HepG2 (cell line): ENCODE data around the gene NNAT. TPM values are rescaled to one million over a fixed set of nuclear protein-coding genes. Genes with fewer than 3 reads are reported as not detected.

Experiments
- ATAC-seq: fragments of 200-7000 bp; cut with Tn5 transposase; 3 replicates; pipeline ENCODE4 v1.9.1; 2020; ENCODE audit warnings: mild to moderate bottlenecking, moderate library complexity
- BruUV-seq: library from RNA; stranded (reverse); fragments of 400-500 nt; replicated peaks from 2 replicates; lab custom pipeline; 2021; lab: Mats Ljungman, UMichigan
- CTCF ChIA-PET: fragments of 300-600 bp; formaldehyde crosslinking; extraction: SDS; loops from one replicate; lab custom pipeline; 2021; ENCODE audit warnings: low total read pairs, inconsistent platforms, low intra/inter-chr PET ratio; lab: Yijun Ruan, JAX
- POLR2A ChIA-PET: fragments of 350-600 bp; sonication (Branson Sonifier 250); formaldehyde crosslinking; loops from one replicate; lab custom pipeline; 2020; ENCODE audit warnings: antibody characterized with exemption, inconsistent platforms; lab: Yijun Ruan, JAX
- DNase-seq: peaks from one replicate; pipeline ENCODE4 v3.0.0-alpha.2; 2015; ENCODE audit warnings: low spot score
- FAIRE-seq: peaks from 3 replicates; lab custom pipeline; 2011; peaks lifted over from hg19 to GRCh38; lab: Jason Lieb, UNC
- H2AFZ ChIP-seq: one replicate; pipeline ENCODE4 v1.6.1; 2011; ENCODE audit warnings: low read length, inconsistent platforms
- H3K27ac ChIP-seq: fragments of 300-600 bp; 3 replicates; pipeline ENCODE4 v1.8.0; 2011; ENCODE audit warnings: mixed run types, mild to moderate bottlenecking, mixed read lengths, low read length, inconsistent platforms; ENCODE audit not compliant: insufficient read depth; ENCODE audit errors: extremely low read length
- H3K27me3 ChIP-seq, 2 experiments: fragments of 200-600 bp in 1 of 2; 2 replicates in 1 of 2; 3 replicates in 1 of 2; pipeline versions ENCODE4 v1.6.0 to v1.8.0; 2011; ENCODE audit warnings: low read length in 2 of 2, mild to moderate bottlenecking in 2 of 2, moderate library complexity in 2 of 2, inconsistent platforms in 1 of 2; ENCODE audit not compliant: insufficient read depth in 2 of 2, control insufficient read depth in 1 of 2
- H3K36me3 ChIP-seq, 2 experiments: fragments of 200-600 bp in 1 of 2; replicated peaks in 1 of 2; 2 replicates in 1 of 2; 3 replicates in 1 of 2; pipeline versions ENCODE4 v1.5.1 to v1.8.0; 2011; ENCODE audit warnings: low read length in 2 of 2, inconsistent platforms in 1 of 2; ENCODE audit not compliant: insufficient read depth in 2 of 2, control insufficient read depth in 1 of 2
- H3K4me1 ChIP-seq: 2 replicates; pipeline ENCODE4 v1.5.1; 2012; ENCODE audit warnings: low read length, inconsistent platforms; ENCODE audit not compliant: insufficient read depth
- H3K4me2 ChIP-seq: 2 replicates; pipeline ENCODE4 v1.6.0; 2011; ENCODE audit warnings: low read depth, low read length, inconsistent platforms
- H3K4me3 ChIP-seq, 3 experiments: fragments of 200-600 bp in 1 of 3; sonication (generic), shearing (Covaris generic) in 1 of 3; replicated peaks in 1 of 3; 2 replicates each; pipeline ENCODE4 v1.5.1; 2011 to 2016; ENCODE audit warnings: low read length in 3 of 3, inconsistent platforms in 2 of 3, low read depth in 2 of 3, mild to moderate bottlenecking in 2 of 3, control low read depth in 1 of 3, mixed read lengths in 1 of 3; ENCODE audit not compliant: insufficient read depth in 1 of 3
- H3K79me2 ChIP-seq: one replicate; pipeline ENCODE4 v1.6.1; 2011; ENCODE audit warnings: low read length, inconsistent platforms; ENCODE audit not compliant: insufficient read depth
- H3K9ac ChIP-seq: 2 replicates; pipeline ENCODE4 v1.6.0; 2011; ENCODE audit warnings: mild to moderate bottlenecking, low read depth, low read length, inconsistent platforms; ENCODE audit not compliant: insufficient read depth
- H3K9me3 ChIP-seq: 2 replicates; pipeline ENCODE4 v1.5.1; 2012; ENCODE audit warnings: mild to moderate bottlenecking, low read length
- H4K20me1 ChIP-seq: 2 replicates; pipeline ENCODE4 v1.6.0; 2011; ENCODE audit warnings: inconsistent platforms, mild to moderate bottlenecking, low read length, moderate library complexity; ENCODE audit not compliant: insufficient read depth
- CREM ChIP-seq, 2 experiments: sonication (generic) in 1 of 2; formaldehyde crosslinking in 1 of 2; IDR thresholded peaks; 2 replicates each; pipeline versions ENCODE4 v1.4.0 to v1.6.1; 2016 to 2020; ENCODE audit warnings: antibody characterized with exemption in 1 of 2, mild to moderate bottlenecking in 1 of 2, missing genetic modification reagents in 1 of 2
- DR1 ChIP-seq: sonication (generic); formaldehyde crosslinking; IDR thresholded peaks from 2 replicates; pipeline ENCODE4 v1.8.0; 2021; ENCODE audit warnings: mild to moderate bottlenecking, missing genetic modification reagents, inconsistent platforms
- MAFK ChIP-seq, 2 experiments: IDR thresholded peaks in 1 of 2; conservative IDR thresholded peaks in 1 of 2; 2 replicates each; pipeline ENCODE4 v1.6.1; 2011; ENCODE audit warnings: improper control_type of control experiment in 2 of 2, low read length in 2 of 2
- MXD4 ChIP-seq: IDR thresholded peaks from 2 replicates; pipeline ENCODE4 v1.6.1; 2016; ENCODE audit warnings: mild to moderate bottlenecking, missing biosample characterization, missing genetic modification reagents
- STAT5B ChIP-seq: sonication (generic); formaldehyde crosslinking; IDR thresholded peaks from 2 replicates; pipeline ENCODE4 v1.4.0; 2020; ENCODE audit warnings: missing genetic modification reagents
- ZNF260 ChIP-seq: sonication (generic); formaldehyde crosslinking; IDR thresholded peaks from 2 replicates; pipeline ENCODE4 v1.4.0; 2020; ENCODE audit warnings: missing genetic modification reagents, low read depth, mild to moderate bottlenecking, borderline replicate concordance
- ZNF468 ChIP-seq: sonication (generic); formaldehyde crosslinking; IDR thresholded peaks from 2 replicates; pipeline ENCODE4 v1.8.0; 2022; ENCODE audit warnings: mild to moderate bottlenecking, moderate library complexity, missing genetic modification reagents
- ZNF557 ChIP-seq: sonication (generic); formaldehyde crosslinking; IDR thresholded peaks from 2 replicates; pipeline ENCODE4 v1.4.0; 2020; ENCODE audit warnings: missing genetic modification reagents
- ZNF616 ChIP-seq: sonication (generic); formaldehyde crosslinking; IDR thresholded peaks from 2 replicates; pipeline ENCODE4 v1.5.0; 2020; ENCODE audit warnings: low read depth, mild to moderate bottlenecking, missing genetic modification reagents
- ZNF777 ChIP-seq: sonication (generic); formaldehyde crosslinking; IDR thresholded peaks from 2 replicates; pipeline ENCODE4 v1.4.0; 2020; ENCODE audit warnings: missing genetic modification reagents
- WGBS: methylation state at CpG from one replicate; pipeline ENCODE4 v1.1.6; 2017; ENCODE audit warnings: low lambda C conversion rate; 5-methylcytosine and 5-hydroxymethylcytosine counted together
- in situ Hi-C: cut with HindIII; loops from 2 replicates; pipeline ENCODE4 v1.10.0; 2017; ENCODE audit warnings: low pct_unique_long_range_greater_than_20kb; ENCODE audit not compliant: extremely low pct_ligation_motif_present
- intact Hi-C: fragments of 100-400 bp; cut with micrococcal nuclease; formaldehyde crosslinking; loops from one replicate; pipeline ENCODE4 v1.10.0; 2022; ENCODE audit not compliant: unreplicated experiment
- polyA plus RNA-seq, 8 experiments: library from polyadenylated mRNA; depleted of rRNA in 3 of 8; stranded (reverse) in 7 of 8; unstranded in 1 of 8; fragments of >200 nt; fragmentation: Illumina TruSeq in 4 of 8; extraction: Trizol in 4 of 8; gene quantifications; 2 replicates each; pipeline versions ENCODE4 v1.2.1 to v1.2.3, GENCODE V29; 2011 to 2016; ENCODE audit warnings: low read depth in 4 of 8, missing spikeins in 1 of 8, mixed read lengths in 1 of 8; ENCODE audit not compliant: insufficient read depth in 1 of 8
- total RNA-seq, 5 experiments: library from RNA; depleted of rRNA; stranded (reverse); fragments of >200 nt; fragmentation: Illumina TruSeq; extraction: Trizol; gene quantifications; 2 replicates each; pipeline ENCODE4 v1.2.3, GENCODE V29; 2016; ENCODE audit warnings: low read depth in 1 of 5
- TF ChIP-seq, protein P1 (sequence below): sonication (generic); formaldehyde crosslinking; IDR thresholded peaks from 2 replicates; pipeline ENCODE4 v1.5.0; 2020; ENCODE audit warnings: mild to moderate bottlenecking, missing genetic modification reagents, borderline replicate concordance
- TF ChIP-seq, protein P2 (sequence below): sonication (generic); formaldehyde crosslinking; IDR thresholded peaks from 2 replicates; pipeline ENCODE4 v1.4.0; 2020; ENCODE audit warnings: missing genetic modification reagents
- TF ChIP-seq, protein P3 (sequence below): sonication (generic); formaldehyde crosslinking; IDR thresholded peaks from 2 replicates; pipeline ENCODE4 v1.9.0; 2021; ENCODE audit warnings: missing genetic modification reagents, borderline replicate concordance

Gene NNAT
- total and polyA plus RNA-seq, 2 of the 13 experiments (the other 11 are each of a cell fraction or from before 2014, with no cell fraction given) = not detected

DNA sequence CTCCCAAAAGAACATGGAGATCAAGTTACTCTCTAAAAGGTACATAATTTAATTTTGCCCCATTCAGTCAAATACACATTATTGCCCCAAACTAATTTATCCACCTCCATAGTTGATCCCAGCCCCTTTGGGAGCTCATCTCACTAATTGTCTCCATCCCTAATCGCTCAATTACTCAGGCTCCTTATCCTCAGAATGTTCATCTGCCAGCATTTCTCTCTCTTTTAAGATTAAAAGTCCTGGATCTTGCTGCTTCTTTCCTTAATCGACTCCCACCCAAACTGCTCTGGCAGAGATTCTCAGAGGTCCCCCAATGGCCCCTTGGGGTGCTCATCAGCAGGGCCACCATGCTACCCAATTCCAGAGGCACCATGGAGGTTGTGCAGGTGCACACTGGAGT, 18.4 kb upstream of the NNAT start:
- H3K27ac ChIP-seq = no peak overlapping the region
- in situ Hi-C loops = no loop called here
- intact Hi-C loops = no loop called here
- FAIRE-seq = no peak
- ChIA-PET POLR2A (interaction anchor here (1.4 kb wide), 1 partner anchor 25 kb away, joined by 3 read pairs; the partner anchor contains the start of gene BLCAP), CTCF (no interaction called here)
- H3K36me3 ChIP-seq = no peaks in the 10 kb centered on the region
- H4K20me1 ChIP-seq = no peaks in the 10 kb centered on the region
- no peak overlapping the region for H2AFZ ChIP-seq
- H3K79me2 ChIP-seq = no peaks in the 10 kb centered on the region
- H3K9ac ChIP-seq = no peak overlapping the region
- no peak overlapping the region for H3K4me2 ChIP-seq
- no peaks in the 10 kb centered on the region for H3K27me3 ChIP-seq
- H3K9me3 ChIP-seq = no peaks in the 10 kb centered on the region
- H3K4me1 ChIP-seq = peaks cover 33% of the 10 kb centered on the region
- no peak for ATAC-seq
- 93% methylated on average over 2 of the region's 2 CpGs for WGBS
- BruUV-seq = no TSS peak
- H3K4me3 ChIP-seq = no peak overlapping the region
- DNase-seq = no peak
- TF ChIP-seq ZNF468 (CRISPR knock-in tag) (no peak), MXD4 (CRISPR knock-in tag) (no peak), ZNF616 (CRISPR knock-in tag) (no peak), MAFK (conservative IDR thresholded peaks at IDR 0.05 in 1 of 2, IDR thresholded peaks at IDR 0.05 in 1 of 2; ENCODE audit: low read length in 2 of 2) (no peak), DR1 (no peak), ZNF777 (CRISPR knock-in tag) (no peak), ZNF557 (CRISPR knock-in tag) (no peak), ZNF260 (CRISPR knock-in tag) (no peak), CREM (IDR thresholded peaks at IDR 0.05) (no peak), CREM (CRISPR knock-in tag; IDR thresholded peaks at IDR 0.05) (no peak), STAT5B (CRISPR knock-in tag) (no peak)
- TF ChIP-seq, protein P1, sequence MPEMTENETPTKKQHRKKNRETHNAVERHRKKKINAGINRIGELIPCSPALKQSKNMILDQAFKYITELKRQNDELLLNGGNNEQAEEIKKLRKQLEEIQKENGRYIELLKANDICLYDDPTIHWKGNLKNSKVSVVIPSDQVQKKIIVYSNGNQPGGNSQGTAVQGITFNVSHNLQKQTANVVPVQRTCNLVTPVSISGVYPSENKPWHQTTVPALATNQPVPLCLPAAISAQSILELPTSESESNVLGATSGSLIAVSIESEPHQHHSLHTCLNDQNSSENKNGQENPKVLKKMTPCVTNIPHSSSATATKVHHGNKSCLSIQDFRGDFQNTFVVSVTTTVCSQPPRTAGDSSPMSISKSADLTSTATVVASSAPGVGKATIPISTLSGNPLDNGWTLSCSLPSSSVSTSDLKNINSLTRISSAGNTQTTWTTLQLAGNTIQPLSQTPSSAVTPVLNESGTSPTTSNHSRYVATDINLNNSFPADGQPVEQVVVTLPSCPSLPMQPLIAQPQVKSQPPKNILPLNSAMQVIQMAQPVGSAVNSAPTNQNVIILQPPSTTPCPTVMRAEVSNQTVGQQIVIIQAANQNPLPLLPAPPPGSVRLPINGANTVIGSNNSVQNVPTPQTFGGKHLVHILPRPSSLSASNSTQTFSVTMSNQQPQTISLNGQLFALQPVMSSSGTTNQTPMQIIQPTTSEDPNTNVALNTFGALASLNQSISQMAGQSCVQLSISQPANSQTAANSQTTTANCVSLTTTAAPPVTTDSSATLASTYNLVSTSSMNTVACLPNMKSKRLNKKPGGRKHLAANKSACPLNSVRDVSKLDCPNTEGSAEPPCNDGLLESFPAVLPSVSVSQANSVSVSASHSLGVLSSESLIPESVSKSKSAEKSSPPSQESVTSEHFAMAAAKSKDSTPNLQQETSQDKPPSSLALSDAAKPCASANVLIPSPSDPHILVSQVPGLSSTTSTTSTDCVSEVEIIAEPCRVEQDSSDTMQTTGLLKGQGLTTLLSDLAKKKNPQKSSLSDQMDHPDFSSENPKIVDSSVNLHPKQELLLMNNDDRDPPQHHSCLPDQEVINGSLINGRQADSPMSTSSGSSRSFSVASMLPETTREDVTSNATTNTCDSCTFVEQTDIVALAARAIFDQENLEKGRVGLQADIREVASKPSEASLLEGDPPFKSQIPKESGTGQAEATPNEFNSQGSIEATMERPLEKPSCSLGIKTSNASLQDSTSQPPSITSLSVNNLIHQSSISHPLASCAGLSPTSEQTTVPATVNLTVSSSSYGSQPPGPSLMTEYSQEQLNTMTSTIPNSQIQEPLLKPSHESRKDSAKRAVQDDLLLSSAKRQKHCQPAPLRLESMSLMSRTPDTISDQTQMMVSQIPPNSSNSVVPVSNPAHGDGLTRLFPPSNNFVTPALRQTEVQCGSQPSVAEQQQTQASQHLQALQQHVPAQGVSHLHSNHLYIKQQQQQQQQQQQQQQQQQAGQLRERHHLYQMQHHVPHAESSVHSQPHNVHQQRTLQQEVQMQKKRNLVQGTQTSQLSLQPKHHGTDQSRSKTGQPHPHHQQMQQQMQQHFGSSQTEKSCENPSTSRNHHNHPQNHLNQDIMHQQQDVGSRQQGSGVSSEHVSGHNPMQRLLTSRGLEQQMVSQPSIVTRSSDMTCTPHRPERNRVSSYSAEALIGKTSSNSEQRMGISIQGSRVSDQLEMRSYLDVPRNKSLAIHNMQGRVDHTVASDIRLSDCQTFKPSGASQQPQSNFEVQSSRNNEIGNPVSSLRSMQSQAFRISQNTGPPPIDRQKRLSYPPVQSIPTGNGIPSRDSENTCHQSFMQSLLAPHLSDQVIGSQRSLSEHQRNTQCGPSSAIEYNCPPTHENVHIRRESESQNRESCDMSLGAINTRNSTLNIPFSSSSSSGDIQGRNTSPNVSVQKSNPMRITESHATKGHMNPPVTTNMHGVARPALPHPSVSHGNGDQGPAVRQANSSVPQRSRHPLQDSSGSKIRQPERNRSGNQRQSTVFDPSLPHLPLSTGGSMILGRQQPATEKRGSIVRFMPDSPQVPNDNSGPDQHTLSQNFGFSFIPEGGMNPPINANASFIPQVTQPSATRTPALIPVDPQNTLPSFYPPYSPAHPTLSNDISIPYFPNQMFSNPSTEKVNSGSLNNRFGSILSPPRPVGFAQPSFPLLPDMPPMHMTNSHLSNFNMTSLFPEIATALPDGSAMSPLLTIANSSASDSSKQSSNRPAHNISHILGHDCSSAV (CRISPR knock-in tag) = no peak
- TF ChIP-seq, protein P2, sequence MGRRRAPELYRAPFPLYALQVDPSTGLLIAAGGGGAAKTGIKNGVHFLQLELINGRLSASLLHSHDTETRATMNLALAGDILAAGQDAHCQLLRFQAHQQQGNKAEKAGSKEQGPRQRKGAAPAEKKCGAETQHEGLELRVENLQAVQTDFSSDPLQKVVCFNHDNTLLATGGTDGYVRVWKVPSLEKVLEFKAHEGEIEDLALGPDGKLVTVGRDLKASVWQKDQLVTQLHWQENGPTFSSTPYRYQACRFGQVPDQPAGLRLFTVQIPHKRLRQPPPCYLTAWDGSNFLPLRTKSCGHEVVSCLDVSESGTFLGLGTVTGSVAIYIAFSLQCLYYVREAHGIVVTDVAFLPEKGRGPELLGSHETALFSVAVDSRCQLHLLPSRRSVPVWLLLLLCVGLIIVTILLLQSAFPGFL (CRISPR knock-in tag) = no peak
- TF ChIP-seq, protein P3, sequence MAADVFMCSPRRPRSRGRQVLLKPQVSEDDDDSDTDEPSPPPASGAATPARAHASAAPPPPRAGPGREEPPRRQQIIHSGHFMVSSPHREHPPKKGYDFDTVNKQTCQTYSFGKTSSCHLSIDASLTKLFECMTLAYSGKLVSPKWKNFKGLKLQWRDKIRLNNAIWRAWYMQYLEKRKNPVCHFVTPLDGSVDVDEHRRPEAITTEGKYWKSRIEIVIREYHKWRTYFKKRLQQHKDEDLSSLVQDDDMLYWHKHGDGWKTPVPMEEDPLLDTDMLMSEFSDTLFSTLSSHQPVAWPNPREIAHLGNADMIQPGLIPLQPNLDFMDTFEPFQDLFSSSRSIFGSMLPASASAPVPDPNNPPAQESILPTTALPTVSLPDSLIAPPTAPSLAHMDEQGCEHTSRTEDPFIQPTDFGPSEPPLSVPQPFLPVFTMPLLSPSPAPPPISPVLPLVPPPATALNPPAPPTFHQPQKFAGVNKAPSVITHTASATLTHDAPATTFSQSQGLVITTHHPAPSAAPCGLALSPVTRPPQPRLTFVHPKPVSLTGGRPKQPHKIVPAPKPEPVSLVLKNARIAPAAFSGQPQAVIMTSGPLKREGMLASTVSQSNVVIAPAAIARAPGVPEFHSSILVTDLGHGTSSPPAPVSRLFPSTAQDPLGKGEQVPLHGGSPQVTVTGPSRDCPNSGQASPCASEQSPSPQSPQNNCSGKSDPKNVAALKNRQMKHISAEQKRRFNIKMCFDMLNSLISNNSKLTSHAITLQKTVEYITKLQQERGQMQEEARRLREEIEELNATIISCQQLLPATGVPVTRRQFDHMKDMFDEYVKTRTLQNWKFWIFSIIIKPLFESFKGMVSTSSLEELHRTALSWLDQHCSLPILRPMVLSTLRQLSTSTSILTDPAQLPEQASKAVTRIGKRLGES = no peak
